HG03196 (cell line): ENCODE measurements around the gene CYB5R3.

Experiments used
- ATAC-seq: cut with Tn5 transposase; IDR thresholded peaks from one replicate; pipeline ENCODE4 v1.9.1; 2021; ENCODE audit not compliant: unreplicated experiment

CYB5R3 gene

DNA sequence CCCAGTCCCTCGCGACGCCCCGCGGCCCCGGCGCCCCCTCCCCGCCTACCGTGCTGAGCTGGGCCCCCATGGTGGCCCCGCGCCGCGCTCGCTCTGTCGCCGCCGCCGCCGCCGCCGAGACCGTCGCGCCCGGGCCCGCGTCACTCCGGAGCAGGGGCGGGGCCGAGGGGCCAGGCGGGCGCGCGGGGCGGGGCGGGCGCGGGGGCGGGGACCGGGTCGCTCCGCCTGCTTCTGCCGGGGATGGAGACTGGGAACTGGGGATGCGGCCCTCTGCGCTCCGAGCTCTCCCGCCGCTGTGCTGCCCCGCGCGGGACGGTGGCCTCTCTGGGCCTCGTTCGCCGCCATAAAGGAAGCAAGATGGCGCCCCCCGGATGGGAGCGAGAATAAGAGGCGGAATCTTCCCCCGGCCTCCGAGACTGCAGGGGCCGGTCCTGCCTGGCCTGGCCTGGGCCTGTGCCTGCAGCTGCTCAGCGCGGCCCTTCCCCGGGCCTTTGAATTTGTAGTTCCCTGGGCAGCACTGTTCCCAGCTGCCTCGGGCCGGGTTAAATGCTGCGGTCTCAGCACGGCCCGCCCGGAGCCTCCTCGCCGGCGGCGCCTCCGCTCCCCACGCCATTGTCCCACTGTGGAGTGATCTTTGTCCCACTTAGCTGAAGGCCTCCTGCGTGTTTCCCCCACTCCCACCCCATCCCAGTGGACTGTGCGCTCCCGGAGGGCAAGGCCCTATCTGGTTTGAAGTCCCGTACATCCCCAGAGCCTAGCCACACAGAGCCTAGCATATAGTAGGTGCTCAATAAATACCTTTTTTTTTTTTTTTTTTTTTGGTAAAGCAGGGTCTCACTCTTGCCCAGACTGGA lies at the start of gene CYB5R3:
Gene CYB5R3 (minus strand): TSS at position 147 of the 854 bp plus-strand sequence. CDS start 77 bp downstream, at position 70.
- ATAC-seq = peak; percentile 42

DNA sequence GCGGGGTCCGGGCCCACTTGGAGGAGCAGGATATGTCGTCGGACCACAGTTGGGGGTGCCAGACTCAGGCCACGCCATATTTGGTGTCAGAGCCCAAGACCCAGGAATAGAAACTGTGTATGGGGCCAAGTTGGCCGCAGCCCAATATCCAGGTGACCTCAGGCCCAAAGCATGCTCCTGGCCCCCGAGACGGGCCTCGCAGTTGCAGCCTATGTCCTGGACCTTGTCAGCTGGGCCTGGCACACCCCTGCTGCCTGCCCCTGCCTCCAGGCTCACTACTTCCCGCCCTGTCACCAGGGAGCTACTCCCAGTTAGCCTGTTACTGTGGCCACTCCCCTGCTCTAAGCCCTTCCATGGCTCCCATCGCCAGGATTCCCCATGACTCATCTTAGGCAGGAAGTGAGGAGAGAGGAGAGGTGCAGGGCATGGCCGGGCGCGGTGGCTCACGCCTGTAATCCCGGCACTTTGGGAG lies 48.4 kb upstream of the CYB5R3 start:
- ATAC-seq = no peak

DNA sequence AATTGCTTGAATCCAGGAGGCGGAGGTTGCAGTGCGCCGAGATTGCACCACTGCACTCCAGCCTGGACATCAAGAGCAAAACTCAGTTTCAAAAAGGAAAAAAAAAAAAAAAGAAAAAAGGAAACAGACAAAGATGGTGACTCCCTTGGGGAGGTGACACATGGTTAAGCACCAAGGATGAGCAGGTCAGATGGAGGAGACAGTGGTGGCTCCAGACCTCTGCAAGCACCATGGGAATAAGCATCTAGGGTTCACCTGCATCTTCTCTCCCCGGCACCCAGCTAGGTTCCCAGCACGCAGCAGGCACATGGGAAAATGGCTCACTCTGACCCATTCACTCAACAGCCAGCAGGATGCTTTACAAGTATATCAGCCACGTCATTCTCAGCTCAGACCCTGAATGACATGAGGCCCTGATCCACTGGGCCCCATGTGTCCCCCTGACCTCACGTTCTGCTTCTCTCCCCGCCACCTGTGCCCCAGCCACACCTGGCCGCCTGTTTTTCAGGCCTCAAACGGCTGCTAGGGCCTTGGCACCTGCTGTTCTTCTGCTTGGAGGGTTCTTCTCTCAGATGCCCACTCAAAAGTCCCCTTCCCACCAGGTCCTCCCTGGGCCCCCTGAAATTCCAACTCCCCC lies 47.3 kb upstream of the CYB5R3 start:
- no peak for ATAC-seq

DNA sequence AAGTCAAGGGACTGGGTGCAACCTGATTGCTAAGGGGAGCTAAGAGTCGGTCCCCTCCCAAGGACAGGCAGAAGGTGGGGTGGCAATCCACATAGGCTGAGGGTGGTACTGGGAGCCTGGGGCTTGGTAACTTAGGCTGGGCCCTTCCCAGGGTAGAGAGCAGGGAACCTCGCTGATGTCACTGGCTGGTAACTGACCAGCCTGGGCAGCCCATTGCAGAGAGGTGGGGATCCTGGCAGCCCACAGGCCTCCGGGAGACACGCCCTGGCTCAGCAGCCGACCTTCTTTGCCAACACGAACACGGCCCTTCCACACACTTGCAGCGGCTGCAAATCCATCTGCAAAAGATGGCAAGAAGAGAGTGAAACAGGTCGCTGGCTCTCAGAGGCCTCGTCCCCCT lies 46.1 kb upstream of the CYB5R3 start:
- ATAC-seq = no peak

DNA sequence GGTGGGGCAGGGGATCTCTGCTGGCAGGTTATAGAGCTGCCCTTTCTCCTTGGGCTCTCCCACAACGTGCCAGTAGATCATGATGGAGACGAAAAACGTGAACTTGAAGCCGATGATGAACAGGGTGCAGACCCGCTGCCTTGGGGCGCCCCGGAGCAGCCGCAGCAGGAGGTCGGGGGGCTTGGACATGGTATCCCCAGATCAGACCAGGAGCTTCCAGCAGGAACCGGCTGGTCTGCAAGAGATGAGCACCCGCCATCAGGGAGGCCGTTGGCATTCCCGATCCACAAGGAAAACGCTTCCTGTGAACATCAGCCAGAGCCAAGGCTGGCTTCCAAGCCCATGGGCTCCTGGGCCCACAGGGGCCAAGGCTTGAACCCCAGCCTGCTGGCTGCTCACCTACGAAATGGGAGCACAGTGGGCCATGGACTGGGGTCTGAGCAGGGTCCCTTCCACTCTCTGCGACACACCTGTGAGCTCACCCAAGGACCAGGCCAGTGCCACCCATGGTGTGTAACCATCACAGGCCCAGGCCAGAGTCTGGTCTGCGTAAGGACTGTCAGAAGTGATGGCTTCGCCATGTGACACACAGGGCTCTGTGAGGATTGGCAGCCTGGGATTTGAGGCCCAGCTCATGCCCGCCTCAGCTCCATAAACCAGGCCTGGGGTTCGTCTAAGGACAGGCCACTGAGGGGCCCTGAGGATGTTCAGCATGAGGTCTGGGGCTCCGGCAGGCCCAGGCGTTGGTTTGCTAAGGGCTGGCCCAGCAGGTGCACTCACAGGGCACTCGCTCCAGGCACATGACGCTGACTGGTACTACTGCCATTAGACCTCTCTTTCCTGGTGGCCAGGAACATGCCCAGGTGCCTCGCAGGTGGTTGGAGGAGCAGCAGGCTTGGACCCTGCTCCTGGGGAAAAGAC lies 44.8 kb upstream of the CYB5R3 start:
- no peak for ATAC-seq

DNA sequence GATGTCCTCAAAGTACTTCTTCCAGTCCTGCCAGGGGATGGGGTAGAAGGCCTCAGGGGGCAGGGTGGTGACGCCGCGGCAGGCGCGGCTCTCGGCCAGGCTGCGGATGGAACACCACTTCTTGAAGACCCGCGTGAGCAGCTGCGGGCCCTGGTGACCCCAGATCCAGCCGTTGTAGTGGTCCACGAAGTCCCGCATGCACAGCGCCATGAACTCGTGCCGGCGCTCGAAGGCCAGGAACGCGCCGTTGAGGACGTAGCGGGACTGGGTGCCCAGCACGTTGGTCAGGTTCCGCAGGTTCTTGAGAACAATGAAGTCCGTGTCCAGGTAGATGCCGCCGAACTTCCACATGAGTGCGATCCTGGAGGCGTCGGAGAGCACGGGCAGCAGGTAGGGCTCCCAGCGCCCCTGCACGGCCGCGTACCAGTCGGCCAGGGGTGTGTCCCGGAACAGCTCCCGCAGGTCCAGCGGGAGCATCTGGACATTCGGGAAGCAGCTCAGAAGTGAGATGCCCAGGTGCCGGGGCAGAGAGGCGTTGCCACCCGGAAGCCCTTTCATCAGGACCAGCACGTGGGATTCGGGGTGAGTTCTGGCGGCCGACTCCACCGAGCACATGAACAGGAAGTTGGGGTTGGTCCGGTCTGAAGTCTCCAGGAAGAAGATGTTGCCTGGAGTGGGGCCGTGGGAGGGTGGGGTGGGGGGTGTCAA lies 44.0 kb upstream of the CYB5R3 start:
- no peak for ATAC-seq

DNA sequence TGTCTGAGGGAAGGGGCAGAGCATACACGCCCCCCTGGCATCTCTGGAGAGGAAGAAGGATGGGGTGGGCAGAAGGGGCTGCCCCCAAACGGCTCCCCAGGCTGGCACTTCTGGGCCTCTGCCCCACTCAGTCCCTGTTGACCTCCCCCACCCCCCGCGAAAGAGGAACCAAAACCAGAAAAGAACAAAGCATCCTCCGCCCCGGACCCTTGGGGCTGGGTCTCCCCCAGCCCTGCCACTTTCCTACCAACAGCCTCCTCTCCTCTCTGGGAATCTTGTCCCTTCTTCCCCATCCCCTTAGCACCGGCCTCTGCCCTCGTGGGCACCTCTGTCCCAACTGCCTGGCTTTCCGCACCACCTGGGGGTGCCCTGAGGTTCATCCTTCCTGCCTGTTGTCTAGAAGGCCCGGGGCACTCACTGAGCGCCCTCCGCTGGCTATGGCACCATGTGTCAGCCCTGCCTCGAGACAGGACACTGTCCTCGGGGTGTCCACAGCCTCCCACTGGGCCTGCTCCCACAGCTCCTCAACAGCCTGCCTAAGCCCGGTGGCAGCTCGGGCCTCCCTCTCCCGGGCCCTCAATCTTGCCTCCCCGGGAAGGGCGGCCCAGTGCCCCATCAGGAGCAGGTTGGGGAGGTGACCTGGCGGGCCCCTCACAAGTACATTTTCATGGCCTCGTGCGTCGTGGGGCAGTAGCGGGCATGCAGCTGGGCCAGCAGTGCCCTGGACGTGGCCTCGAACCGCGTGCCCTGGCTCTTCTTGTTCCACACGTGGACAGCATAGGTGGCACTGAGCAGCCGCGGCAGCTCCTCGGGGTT lies 43.3 kb upstream of the CYB5R3 start:
- no peak for ATAC-seq

DNA sequence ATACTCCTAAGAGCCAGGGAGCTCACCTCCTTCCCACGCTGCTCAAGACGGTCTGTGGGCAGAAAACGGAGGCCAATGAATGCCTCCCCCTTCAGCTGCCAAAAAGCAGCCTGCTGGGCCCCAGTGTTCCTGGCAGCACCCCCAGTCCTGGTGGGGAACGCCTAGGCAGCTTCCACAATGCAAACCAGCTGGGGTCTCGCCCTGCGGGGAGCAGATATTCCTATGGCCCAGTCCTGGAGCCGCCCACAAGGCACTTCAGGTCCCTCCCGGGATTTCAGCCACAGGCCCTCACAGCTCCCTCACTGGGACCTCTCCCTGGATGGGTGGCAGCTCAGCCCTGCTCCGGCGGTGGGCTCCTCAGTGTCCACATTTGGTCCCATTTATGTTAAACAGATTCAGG lies 42.2 kb upstream of the CYB5R3 start:
- no peak for ATAC-seq

DNA sequence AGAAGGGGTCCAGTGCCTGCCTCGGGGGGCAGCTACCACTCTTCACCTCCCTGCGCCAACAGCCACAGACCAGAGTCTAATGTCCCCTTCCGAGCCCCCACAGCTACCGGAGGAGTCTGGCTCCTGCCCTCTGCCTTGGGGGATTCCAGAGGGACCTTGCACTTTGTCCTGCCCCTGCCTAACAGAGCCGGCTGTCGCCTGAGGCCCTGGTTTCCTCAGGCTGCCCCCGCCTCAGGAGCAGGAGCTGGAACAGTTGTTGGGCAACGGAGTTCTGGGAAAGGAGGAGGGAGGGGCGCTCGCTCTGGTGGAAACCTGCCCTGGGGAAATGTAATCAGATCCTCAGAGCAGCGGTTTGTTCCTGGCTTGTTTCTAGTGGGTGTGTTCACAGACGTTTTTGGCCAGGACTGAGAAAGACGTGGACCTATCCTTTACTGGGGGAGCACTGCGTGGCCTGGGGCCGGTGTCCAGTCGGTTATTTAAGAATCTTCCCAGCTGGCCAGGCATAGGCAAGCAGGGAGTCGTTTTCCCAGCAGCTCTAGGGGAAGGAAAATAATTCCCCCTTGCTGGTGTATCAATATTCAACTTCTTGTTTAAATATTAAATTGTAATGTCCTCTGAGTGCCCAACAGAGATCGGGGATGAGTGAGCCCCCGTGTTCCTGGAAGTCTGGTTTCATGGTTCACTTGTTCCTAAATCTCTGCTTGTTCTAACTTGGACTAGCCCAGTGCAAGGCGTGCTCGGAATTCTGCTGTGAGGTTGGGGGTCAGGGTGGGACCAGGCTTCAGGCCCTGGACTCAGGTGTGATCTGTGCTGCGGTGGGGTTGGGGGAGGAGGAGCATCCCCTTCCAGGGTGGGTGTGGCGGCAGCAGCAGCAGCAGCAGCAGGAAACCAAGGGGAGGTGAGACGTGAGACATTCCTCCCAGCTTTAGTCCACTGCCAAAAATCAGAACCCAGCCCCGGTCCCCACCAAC lies 39.3 kb upstream of the CYB5R3 start:
- no peak for ATAC-seq

DNA sequence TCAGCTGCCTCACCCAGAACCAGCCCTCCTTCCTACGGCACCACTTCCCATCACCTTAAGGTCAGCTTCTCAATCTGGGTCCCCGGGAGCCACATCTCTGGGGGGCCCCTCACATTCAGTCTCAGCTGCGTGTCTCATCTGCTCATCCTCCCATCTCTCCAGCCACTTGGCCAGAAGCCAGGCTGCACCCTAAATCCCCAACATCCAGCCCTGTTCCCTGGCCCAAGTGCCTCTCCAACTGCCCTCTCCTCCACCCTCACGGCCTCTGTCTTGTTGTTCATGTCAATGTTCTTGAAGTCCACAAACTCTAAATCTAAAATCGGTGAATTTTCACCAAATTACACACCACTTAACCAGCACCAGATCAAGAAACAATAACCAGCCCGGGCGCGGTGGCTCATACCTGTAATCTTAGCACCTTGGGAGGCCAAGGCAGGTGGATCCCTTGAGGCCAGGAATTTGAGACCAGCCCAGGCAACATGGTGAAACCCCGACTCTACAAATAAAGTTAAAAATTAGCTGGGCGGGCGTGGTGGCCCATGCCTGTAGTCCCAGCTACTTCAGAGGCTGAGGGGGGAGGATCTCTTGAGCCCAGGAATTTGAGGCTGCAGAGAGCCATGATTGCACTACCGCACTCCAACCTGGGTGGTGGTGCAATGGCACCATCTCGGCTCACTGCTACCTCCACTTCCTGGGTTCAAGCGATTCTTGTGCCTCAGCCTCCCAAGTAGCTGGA lies 37.7 kb upstream of the CYB5R3 start:
- ATAC-seq = no peak

DNA sequence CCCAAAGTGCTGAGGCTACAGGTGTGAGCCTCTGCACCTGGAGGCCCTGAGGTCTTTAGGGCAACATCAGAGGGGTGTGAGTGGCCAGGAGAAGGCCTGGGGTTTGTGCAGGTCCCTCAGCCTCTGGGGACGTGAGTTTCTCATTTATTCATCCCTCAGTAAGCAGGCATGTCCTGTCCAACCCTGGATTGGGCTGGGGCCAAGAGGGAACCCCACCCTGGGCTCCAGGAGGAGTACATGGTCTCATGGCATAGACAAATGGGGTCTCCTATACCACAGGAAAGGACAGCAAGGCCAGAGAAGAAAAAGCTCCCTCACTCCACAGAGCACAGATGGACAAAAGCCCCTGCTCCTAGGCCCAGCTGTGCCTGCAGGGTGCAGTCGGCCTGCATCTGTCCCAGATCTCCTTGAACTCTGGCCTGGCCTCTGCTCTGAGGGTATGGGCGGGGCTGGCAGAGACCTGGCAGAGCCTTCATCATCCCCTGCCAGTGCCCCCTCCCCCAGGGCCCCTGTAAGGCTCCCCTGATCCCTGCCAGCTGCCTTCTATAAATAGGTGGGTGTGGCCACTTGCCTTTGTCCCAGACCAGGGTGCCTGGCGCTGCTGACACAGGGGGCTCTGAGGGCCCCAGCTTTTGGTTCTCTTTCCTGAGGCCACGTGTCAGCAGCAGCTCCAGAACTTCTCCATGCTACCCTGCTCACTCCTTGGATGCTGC lies 36.9 kb upstream of the CYB5R3 start:
- no peak for ATAC-seq

DNA sequence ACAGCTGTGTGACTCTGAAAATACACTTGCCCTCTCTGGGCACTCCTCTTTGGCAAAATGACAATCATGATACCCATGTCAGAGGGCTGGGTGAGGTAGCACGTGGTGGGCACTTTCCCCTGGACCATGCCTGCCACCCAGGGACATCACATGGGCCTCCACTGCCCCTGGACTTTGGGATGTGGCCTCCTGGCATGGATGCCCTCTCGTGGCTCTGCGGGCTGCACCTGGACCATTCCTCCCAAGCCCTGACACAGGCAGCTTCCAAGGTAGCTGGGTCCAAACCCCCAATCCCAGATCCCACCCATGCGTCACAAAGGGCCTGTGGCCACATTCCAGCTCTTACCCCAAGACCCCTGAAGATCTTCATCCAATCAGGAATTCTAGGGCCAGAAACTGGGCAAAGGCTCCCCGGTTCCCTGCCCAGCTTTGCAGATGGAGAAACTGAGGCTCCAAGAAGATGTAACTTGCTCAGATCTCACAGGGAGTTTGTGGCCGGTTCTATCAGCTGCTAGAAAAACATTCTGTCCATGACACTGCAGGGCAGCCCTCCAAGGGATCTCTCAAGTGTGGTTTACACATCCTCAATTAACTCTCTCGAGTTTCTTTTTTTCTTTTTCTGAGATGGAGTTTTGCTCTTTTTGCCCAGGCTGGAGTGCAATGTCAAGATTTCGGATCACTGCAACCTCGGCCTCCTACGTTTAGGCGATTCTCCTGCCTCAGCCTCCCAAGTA lies 35.4 kb upstream of the CYB5R3 start:
- ATAC-seq = no peak

DNA sequence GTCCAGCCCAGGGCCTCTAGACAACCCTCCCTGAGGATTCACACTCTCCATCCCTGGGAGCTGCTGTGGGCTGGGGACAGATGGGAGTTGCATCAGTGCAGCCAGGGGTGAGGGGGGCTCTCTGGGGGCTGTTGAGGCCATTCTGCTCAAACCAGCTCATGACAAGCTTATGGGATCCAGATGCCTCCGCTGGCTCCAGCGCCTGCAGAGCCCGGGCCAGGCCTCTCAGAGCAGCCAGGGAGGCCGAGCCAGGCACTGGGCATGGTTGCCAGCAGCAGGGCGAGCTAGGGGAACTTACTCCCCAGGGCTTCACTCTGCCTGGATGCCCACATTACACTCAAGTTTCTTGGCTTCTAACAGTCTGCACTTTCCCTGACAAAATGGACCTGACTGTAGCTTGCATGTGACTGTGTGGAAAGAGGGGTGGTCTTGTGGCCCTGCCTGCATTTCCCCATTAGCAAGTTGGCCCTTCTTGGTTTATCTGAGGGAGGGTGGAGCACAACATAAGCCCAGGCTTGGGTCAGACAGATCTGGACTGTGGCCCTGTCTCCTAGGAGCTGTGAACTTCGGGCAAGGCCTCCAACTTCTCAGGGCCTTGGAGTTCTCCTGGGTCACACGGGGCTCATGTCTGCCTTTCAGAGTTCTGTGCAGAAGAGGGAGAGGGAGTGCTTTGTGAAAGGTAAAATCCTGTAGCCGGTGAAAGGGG lies 34.5 kb upstream of the CYB5R3 start:
- no peak for ATAC-seq

DNA sequence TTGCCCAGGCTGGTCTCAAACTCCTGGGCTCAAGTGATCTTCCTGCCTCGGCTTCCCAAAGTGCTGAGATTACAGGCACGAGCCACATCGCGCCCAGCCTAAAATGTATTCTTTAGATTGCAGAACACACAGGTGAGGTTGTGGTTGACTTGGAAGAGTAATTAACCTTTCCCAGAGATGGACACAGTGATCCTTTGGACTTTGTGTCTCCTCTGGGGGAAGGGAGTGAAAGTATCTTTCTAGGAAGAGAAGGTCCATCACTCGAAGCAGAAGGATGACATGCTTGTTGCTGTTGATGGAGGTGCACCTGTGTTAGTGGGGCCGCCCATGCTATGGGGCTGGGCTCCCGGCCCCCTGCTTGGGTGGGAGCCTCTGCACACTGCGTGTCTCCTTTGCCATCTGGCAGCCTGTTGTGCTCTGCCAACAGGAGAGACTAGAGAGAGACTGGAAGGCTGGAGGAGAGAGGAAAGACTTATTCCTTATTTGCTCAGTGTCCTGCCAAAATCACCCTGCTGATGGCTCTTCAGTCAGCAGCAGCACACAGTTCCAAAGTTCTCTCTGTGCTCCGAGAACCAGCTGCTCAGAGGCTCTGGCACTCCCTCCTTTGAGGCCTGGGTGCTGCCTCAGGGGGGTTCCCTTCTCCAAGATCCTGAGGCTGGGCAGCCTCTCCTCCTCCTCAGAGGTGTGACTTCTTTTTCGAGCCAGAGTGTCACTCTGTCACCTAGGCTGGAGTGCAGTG lies 33.1 kb upstream of the CYB5R3 start:
- ATAC-seq = no peak

DNA sequence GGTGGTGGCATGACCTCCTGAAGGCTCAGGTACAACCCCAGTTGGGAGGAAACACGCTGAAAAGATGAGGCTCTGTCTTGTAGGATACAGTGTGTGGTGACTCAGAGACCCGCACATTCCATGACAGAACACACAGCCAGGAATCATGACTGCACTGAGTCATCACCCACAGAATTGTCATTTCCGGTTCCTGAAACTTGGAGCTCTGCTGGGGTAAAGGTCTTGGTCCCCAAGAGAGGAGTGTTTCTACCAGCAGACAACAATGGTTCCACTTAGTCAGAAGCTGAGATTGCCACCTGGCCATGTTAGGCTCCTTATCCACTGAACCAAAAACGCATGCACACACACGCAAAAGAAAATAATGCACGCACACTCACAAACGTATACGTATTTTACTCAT lies 31.5 kb upstream of the CYB5R3 start:
- no peak for ATAC-seq
